ENCODE data around the gene TSPYL1.

The TSPYL1 gene

DNA sequence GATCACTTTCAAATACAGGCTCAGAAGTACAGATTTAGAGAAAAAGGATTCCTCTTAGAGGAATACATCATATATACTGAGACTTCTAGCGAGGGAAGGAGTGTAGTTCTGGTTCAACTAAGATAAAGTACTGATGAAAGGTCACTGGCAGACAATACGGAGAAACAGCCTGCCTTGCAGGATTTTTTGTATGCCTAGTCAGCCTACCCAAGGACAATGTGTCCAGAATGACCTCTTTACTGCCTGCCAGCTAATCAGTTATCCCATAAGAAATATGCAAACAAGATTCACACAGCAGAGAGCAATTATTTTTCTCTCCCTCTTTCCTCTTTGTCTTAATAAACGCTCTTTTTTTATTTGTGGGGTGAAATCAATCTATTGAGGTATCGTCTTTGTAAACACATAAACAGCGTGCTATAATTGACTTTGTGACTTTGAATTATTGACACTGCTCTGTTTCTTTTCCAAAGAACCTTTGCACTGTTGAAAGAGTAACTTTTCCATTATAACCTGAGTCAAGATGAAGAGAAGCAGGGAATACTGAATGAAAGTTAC lies 24.4 kb downstream of the TSPYL1 start:
- no peak for DNase-seq

DNA sequence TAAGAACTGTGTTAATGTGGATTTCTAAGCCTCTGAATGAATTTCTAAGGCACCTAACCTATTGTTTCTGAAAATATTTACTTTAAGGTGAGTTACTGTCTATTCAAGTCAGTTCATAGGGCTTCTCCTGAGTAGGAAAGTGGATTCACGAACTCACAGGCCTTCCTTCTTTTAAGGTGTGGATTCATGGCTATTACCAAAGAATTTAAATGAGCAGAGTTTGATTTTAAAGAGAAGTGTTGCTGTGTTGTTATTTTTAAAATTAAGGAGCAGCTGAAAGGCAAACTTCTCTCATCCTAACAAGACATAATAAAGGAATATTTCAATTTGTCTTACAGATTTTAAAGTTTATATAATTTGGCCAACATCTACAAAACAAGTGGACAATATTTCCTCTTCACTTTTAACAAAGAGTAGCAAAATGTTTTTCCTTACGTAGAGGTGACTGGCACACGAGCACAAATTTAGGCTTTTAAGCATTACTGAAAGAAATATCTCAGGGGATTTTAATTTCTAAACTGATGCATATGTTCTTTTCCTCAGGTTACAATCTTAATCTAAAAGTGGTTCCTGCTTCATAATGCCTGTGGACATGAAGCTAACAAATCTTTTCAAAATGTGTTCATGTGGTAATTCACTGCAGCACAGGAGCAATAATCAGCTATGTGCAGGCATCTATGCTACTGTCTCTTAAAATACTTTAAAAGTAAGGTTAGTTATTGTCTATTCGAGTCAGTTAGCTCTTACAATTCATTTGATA lies 25.3 kb downstream of the TSPYL1 start:
- no peak for DNase-seq

DNA sequence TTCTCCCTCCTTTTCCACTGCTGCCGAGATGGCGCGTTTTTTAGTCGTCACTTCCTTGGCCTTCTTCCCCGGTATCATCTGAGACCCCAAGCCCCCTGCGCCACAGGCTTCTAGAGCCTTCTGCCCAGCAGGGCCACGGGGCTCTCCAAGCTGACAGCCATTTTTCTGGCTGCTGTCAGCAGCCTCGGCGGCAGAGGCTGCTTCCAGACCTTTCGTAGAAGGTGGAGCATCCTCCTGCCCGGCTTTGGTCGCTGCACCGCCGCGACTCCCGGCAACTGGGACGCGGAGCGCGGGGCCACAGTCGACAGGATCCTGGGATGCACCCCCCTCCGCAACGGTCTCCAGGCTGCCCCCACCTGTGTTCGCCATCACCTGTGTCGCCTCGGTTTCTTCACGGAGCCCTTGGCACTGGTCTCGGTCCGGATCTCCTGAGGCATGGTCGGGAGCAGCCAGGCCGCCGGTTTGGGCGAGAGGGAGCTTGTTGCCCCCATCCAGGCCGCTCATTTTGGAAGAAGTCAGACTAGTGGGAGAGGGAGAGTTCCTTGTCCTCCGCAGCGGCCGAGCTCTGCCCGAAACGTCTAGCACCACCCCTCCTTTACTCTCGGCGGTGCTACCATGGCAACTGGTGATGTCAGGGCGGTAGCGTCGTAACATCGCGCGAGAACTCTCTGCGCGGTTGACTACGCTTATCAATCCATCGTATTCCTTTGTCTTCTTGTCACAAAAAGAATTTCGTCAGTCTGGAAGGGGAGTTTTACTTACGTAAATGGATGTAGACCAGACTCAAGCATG lies 26.0 kb downstream of the TSPYL1 start, which contains the start of gene TSPYL4:
Gene TSPYL4, minus strand, starts transcription at position 571 of the 792 bp plus-strand sequence. Its CDS starts 67 bp downstream, at position 504.
- DNase-seq, result peak; percentile 93

DNA sequence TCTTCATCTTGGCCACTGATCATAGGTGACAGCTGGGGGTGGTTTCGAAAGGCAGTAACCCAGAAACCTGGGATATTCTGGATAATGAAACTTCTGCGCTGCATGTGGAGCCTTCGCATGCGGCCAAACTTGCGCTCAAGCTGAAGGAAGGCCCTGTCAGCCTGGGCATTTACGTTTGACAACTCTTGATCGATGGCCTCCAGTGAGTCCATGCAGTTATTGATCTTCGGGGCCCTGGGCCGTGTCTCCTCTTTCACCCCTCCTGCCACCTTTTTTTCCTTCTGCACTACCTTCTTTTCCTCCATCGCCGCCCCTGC lies 26.6 kb downstream of the TSPYL1 start:
- no peak for DNase-seq

DNA sequence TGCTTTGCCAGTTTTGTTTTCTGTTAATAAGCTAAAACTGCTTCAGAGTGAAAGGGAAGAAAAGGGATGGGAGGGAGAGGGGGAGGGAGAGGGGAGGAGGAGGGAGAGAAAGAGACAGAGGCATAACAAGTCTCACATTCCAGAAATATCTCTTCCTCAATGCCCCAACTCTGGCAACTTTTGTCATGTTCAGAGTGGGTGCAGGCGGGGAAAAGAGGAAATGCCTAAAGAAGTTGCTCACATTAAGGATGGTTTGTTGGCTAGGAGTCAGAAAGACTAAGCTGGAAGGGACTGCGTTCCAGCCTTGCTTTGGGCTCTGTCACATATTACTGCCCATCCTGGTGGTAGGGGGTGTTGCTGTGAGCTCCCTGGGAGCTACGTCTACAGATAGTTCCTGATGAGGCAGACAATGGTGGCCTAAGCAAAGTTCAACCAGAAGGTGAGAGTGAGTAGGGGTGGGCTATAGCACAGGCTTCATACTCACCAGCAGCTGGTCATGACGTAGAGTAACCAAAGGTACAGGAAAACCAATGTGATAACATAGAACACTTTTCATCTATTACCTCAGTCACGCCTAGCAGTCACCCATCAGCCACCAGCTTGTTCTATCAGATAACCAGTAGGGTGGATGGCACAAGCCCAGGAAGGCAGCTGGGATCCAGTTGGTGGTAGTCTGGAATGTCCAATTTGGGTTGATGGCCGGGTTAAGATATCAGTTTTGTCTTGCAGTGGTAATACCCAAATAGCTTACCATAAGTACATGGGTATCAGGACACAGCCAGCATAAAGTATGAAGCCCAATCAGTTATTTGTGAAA lies 28.0 kb downstream of the TSPYL1 start:
- DNase-seq, result no peak

DNA sequence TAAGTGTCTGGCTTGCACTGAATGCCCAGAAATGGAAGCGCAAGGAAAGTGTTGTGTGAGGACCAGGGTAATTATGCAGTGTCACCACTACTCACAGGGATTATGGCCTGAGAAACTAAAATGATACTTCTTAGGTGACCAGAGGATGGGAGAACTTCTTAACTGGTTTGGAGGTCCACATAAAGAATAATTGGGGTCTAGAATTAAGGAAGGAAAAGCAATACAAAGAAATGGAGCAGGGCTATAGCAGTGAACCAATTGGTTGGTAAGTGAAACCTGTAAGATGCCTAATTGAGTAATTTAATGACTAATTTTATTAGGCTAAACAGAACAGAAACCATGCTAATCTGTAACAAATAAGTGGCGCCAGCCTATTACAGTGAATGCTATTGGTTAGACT lies 31.2 kb downstream of the TSPYL1 start:
- no peak for DNase-seq

DNA sequence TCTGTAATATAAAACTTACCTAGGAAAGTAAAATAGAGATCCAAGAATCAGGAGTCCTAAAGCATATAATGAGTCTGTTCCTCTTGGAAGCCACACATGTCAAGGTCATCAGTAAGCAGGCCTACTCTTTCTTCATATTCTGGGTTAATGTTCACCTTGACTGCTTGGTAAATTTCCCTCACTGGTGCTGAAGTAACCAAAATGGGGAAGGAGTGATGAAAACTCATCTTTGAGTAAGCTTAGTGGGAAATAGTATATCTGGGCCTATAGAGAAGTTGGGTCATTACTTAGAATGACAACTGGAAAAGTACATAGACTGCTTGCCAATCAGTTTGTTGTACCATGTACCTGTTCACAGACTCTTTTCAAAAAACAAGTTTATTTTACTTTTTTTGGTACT lies 32.4 kb downstream of the TSPYL1 start:
- no peak for DNase-seq

DNA sequence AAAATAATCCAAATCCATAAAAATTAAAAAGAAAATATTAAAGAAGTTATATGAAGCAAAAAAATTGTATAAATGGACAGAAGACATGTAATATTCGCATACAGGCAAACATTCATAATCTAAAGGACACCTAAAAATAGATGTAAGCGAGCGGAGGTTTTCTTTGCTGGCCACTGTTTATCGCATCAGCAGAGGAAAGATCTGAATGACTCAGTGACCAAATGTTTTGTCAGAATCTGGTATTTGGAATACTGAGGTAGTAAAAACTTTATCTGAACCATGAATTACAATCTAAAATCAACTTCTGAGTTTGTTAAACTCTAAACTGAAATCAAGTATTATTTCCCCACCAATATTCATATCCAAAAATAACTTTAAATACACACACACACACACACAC lies 33.6 kb downstream of the TSPYL1 start:
- no peak for DNase-seq

DNA sequence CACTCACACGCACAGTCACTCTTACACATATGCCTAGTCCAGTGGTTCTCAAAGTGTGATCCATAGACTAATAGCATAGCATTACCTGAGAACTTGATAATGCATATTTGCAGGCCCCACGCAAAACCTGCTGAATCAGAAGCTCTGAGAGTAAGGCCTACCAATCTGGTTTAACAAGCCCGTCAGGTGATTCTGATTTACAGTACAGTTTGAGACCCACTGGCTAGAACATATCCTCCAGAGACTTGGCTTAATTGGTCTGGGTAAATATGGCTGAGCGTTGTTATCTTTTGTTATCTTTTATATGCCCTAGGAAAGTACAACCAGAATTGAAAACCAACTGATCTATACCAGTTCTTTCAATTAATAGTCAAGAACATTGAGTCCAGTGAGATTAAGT lies 35.4 kb downstream of the TSPYL1 start:
- DNase-seq, result no peak

DNA sequence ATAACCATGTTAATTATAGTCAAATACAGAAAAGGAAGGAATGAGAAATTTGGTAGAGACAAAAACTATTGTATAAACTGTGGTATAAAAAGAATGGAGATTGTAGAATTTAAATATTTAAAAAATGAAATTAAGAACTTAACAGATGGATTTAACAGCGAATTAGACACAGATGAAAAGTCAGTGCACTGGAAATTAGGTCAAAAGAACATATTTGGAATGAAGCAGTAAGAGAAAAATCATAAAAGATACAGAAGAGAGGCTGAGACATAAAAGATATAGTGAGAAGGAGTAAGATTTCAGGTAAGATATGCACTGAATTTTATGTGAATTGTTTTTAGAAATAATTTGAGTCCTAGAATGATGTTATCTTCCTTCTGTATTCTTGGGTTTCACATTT lies 39.9 kb downstream of the TSPYL1 start:
- no peak for DNase-seq

DNA sequence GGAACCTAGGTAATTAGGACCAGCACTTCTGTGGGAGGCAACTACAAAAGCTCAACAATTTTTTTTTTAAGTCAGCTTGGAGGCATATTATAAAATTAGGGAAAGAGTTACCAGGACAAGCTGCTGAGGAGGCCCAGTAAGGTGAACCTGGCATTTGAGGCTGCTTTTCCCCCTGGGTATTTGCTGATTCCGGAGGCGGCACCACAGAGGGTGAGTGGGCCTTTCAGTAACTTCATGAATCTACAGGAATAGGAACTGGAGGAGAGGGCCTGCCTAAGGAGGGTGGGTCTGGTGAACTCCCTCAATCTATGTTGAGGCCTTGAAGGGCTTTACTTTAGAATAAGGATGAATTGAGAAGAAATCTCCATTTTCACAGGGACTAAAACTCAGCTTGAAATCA lies 40.5 kb downstream of the TSPYL1 start:
- no peak for DNase-seq

DNA sequence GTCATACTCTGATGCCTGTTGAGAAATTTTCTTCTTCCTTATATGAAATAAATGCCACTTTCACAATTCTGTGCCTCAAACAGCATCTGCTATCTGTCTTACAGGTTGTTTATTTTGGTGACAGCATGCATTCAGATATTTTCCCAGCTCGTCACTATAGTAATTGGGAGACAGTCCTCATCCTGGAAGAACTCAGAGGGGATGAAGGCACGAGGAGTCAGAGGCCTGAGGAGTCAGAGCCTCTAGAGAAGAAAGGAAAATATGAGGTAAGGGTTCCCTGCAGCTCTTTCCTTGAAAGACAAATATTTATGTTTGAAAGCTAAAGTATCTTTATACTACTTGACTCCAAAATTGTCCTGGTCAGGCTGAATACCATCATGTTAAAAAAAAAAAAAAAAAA lies 41.6 kb downstream of the TSPYL1 start:
- no peak for DNase-seq

DNA sequence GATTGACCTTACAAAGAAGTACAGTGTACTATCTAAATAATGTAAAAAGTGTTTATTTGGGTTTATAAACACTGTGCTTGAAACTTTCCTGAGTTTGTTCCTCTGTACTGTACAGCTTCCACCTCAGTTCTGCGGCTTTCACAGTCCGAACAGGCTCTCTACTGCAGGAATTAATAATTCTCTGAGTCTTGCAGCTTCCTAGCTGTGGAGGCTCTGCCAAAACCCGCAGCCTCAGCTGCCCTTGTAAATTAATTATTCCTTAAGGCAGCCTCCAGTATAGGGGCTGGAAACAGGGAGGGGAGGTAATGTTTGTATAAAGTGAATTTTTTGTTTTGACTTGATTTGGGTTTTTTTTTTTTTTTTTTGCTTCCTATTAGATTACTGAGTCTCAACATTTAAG lies 45.0 kb downstream of the TSPYL1 start:
- DNase-seq, result no peak

DNA sequence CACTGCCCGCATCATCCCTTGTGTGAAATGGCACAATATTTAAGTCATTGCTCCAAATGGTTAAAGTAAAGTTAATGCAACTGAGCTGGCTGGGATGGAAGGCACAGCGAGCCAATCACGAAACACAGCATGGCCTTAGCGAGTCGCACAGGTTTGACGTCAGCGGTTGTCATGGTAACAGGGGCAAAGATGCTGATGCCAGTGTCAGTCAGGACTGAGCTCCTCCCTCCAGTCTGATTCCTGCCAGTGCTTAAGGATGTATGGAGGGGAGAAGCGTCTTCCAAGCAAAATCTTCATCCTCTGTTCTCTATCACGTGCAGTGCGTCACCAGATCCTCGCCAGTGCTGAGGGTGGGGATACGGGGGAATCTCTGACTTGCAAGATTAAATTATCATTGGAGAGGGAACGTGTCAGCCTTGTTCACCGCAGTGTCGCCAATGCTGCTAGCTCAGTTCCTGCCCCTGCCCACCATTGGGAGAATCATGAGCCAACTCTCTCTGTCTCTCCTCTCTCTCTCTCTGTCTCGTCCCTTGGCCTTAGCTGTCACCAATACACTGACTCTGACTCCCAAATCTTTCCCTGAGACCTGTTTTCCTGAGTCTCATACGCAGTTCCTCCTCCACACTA lies 50.3 kb downstream of the TSPYL1 start:
- no peak for DNase-seq
